GM18907 (cell line): Measurements from ENCODE around the gene PCDHA11.
"Not testable (repeated sequence)": the region's sequence is repeated elsewhere in the genome, so short reads cannot be mapped to it uniquely, and the experiment has no call there.

Experiments
- ATAC-seq: cut with Tn5 transposase; IDR thresholded peaks from one replicate; pipeline ENCODE4 v1.9.1; 2021; ENCODE audit warnings: mild to moderate bottlenecking, moderate library complexity; ENCODE audit not compliant: unreplicated experiment

The PCDHA11 gene, protein sequence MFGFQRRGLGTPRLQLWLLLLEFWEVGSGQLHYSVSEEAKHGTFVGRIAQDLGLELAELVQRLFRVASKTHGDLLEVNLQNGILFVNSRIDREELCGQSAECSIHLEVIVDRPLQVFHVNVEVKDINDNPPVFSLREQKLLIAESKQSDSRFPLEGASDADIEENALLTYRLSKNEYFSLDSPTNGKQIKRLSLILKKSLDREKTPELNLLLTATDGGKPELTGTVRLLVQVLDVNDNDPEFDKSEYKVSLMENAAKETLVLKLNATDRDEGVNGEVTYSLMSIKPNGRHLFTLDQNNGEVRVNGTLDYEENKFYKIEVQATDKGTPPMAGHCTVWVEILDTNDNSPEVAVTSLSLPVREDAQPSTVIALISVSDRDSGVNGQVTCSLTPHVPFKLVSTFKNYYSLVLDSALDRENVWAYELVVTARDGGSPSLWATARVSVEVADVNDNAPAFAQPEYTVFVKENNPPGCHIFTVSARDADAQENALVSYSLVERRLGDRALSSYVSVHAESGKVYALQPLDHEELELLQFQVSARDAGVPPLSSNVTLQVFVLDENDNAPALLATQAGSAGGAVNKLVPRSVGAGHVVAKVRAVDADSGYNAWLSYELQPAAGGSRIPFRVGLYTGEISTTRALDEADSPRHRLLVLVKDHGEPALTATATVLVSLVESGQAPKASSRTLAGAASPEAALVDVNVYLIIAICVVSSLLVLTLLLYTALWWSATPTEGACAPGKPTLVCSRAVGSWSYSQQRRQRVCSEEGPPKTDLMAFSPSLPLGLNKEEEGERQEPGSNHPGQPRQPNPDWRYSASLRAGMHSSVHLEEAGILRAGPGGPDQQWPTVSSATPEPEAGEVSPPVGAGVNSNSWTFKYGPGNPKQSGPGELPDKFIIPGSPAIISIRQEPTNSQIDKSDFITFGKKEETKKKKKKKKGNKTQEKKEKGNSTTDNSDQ

DNA sequence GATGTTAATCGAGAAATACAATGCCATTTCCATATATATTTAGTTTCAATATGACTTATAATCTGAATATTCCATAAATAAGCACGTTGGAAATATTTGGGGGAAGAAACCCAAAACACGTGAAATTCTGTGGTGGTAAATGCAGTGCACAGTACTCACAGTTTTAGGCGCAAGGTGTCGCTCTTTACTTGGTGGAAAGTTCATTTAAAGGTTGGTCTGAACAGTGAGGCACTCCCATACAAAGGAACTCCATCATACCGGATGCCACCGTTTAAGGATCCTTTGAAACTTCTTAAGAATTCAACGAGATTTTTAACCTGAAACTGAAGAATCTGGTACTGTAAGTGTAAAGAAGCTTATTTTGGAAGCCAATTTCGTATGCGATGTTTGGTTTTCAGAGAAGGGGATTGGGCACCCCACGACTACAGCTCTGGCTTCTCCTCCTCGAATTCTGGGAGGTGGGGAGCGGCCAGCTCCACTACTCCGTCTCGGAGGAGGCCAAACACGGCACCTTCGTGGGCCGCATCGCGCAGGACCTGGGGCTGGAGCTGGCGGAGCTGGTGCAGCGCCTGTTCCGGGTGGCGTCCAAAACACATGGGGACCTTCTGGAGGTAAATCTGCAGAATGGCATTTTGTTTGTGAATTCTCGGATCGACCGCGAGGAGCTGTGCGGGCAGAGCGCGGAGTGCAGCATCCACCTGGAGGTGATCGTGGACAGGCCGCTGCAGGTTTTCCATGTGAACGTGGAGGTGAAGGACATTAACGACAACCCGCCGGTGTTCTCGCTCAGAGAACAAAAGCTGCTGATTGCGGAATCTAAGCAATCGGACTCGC is at the start of gene PCDHA11:
PCDHA11 (plus strand) TSS at position 237 of the 834 bp plus-strand sequence; CDS start at position 384, 147 bp downstream.
- no peak for ATAC-seq

DNA sequence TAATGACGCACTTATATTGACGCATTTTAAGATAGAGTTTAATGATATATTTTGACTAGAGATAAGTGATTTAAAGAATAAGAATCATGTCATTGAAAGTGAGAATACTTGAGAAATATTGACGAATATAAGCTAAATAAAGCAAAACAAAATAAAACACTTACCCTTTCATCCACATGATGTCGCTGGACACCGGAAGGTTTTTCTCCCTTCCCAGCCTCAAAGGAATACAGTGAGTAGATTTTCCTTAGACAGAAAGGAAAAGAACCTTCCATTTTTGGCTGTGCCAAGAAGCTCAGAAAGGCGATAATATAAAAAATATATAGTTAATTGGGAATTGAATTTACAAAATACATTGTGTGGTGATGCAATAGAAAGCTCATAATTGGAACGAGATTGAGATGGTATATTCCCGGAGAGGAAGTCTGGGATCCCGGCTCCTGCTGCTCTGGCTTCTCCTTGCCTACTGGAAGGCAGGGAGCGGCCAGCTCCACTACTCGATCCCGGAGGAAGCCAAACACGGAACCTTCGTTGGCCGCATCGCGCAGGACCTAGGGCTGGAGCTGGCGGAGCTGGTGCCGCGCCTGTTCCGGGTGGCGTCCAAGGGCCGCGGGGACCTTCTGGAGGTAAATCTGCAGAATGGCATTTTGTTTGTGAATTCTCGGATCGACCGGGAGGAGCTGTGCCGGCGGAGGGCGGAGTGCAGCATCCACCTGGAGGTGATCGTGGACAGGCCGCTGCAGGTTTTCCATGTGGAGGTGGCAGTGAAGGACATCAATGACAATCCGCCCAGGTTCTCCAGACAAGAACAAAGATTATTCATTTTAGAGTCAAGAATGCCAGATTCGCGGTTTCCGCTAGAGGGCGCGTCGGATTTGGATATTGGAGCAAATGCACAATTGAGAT is 47.1 kb upstream of the PCDHA11 start, which contains the start of gene PCDHA5:
PCDHA5 (plus strand) TSS at position 239 of the 906 bp plus-strand sequence.
- no peak for ATAC-seq

DNA sequence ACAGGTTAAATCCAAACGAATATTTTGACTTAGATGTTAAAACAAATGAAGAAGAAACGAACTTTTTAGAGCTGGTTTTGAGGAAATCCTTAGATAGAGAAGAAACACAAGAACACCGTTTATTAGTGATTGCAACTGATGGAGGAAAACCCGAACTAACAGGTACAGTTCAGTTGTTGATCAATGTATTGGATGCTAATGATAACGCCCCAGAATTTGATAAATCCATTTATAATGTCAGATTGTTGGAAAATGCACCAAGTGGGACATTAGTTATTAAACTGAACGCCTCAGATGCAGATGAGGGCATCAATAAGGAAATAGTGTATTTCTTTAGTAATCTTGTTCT is 46.5 kb upstream of the PCDHA11 start:
- no peak for ATAC-seq

DNA sequence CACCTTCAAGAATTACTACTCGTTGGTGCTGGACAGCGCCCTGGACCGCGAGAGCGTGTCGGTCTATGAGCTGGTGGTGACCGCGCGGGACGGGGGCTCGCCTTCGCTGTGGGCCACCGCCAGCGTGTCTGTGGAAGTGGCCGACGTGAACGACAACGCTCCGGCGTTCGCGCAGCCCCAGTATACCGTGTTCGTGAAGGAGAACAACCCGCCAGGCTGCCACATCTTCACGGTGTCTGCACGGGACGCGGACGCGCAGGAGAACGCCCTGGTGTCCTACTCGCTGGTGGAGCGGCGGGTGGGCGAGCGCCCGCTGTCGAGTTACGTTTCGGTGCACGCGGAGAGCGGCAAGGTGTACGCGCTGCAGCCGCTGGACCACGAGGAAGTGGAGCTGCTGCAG is 45.8 kb upstream of the PCDHA11 start:
- not testable (repeated sequence) for ATAC-seq

DNA sequence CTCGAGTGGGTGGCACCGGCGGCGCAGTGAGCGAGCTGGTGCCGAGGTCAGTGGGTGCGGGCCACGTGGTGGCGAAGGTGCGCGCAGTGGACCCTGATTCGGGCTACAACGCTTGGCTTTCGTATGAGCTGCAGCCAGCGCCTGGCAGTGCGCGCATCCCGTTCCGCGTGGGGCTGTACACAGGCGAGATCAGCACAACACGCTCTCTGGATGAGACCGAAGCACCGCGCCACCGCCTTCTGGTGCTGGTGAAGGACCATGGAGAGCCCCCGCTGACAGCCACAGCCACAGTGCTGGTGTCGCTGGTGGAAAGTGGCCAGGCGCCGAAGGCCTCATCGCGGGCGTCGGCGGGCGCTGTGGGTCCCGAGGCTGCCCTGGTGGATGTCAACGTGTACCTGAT is 45.3 kb upstream of the PCDHA11 start:
- ATAC-seq = no peak

DNA sequence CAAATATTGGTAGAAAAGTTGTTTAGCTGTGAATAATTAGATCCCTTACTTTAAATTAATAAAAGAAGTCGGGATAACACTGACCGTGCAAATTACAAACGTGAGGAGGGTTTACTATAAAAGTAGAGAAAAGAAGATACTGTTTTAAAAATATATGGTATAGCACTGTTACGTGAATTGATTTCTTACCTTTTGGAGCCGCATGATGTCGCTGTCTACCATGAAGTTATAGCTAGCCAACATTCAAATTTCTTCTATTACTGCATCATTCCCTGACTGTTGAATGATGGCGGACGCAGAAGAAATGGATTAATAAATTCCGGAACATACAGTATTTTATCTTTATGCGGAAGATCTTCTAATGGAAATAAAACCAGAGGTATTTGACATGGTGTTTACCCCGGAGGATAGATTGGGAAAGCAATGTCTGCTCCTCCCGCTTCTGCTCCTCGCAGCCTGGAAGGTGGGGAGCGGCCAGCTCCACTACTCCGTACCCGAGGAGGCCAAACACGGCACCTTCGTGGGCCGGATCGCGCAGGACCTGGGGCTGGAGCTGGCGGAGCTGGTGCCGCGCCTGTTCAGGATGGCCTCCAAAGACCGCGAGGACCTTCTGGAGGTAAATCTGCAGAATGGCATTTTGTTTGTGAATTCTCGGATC is 40.9 kb upstream of the PCDHA11 start, which contains the start of gene PCDHA6:
PCDHA6 (plus strand) TSS at position 257 of the 658 bp plus-strand sequence; CDS start at position 389, 132 bp downstream.
- ATAC-seq = no peak

DNA sequence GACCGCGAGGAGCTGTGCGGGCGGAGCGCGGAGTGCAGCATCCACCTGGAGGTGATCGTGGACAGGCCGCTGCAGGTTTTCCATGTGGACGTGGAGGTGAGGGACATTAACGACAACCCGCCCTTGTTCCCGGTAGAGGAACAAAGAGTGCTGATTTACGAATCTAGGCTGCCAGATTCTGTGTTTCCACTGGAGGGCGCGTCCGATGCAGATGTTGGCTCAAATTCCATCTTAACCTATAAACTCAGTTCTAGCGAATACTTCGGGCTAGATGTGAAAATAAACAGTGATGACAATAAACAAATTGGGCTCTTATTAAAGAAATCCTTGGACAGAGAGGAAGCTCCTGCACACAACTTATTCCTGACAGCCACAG is 40.4 kb upstream of the PCDHA11 start:
- ATAC-seq = no peak

DNA sequence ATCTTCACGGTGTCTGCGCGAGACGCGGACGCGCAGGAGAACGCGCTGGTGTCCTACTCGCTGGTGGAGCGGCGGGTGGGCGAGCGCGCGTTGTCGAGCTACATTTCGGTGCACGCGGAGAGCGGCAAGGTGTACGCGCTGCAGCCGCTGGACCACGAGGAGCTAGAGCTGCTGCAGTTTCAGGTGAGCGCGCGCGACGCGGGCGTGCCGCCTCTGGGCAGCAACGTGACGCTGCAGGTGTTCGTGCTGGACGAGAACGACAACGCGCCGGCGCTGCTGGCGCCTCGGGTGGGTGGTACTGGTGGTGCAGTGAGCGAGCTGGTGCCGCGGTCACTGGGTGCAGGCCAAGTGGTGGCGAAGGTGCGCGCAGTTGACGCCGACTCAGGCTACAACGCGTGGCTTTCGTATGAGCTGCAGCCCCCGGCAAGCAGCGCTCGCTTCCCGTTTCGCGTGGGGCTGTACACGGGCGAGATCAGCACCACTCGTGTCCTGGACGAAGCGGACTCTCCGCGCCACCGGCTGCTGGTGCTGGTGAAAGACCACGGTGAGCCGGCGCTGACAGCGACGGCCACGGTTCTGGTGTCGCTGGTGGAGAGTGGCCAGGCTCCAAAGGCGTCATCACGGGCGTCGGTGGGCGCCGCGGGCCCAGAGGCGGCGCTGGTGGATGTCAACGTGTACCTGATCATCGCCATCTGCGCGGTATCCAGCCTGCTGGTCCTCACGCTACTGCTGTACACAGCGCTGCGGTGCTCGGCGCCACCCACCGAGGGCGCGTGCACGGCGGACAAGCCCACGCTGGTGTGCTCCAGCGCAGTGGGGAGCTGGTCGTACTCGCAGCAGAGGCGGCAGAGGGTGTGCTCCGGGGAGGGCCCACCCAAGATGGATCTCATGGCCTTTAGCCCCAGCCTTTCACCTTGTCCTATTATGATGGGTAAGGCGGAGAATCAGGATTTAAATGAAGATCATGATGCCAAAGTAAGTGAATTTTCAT is 39.0 kb upstream of the PCDHA11 start:
- not testable (repeated sequence) for ATAC-seq

DNA sequence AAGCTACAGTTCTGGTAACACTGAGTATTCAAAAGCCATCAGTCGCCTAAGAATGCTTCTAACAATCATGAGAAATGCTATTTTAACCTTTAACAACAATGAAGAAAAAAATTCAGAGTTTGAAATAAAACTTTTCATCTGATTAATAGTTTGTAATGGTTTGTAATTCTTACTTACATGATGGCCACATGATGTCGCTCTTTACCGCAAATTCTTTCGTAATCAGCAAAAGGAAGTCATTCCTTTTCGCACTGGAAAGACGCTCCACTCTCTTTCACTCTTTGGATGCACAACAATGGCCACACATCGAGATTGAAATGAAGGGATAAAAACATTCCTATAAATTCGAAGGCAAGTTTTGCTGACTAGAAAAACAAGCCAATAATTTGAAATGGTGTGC is 34.8 kb upstream of the PCDHA11 start, which contains the start of gene PCDHA7:
PCDHA7 (plus strand) TSS at position 277 of the 400 bp plus-strand sequence; CDS start at position 392, 115 bp downstream.
- no peak for ATAC-seq

DNA sequence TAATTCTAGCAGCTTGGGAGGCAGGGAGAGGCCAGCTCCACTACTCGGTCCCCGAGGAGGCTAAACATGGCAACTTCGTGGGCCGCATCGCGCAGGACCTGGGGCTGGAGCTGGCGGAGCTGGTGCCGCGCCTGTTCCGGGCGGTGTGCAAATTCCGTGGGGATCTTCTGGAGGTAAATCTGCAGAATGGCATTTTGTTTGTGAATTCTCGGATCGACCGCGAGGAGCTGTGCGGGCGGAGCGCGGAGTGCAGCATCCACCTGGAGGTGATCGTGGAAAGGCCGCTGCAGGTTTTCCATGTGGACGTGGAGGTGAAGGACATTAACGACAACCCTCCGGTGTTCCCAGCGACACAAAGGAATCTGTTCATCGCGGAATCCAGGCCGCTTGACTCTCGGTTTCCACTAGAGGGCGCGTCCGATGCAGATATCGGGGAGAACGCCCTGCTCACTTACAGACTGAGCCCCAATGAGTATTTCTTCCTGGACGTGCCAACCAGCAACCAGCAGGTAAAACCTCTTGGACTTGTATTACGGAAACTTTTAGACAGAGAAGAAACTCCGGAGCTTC is 34.2 kb upstream of the PCDHA11 start:
- ATAC-seq = not testable (repeated sequence)

DNA sequence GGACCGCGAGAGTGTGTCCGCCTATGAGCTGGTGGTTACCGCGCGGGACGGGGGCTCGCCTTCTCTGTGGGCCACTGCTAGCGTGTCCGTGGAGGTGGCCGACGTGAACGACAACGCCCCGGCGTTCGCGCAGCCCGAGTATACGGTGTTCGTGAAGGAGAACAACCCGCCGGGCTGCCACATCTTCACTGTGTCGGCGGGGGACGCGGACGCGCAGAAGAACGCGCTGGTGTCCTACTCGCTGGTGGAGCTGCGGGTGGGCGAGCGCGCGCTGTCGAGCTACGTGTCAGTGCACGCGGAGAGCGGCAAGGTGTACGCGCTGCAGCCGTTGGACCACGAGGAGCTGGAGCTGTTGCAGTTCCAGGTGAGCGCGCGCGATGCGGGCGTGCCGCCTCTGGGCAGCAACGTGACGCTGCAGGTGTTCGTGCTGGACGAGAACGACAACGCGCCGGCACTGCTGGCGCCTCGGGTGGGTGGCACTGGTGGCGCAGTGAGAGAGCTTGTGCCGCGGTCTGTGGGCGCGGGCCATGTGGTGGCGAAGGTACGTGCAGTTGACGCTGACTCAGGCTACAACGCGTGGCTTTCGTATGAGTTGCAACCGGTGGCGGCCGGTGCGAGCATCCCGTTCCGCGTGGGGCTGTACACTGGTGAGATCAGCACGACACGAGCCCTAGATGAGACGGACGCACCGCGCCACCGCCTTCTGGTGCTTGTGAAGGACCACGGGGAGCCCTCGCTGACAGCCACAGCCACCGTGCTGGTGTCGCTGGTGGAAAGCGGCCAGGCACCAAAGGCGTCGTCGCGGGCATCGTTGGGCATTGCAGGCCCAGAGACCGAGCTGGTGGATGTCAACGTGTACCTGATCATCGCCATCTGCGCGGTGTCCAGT is 32.9 kb upstream of the PCDHA11 start:
- ATAC-seq = no peak

DNA sequence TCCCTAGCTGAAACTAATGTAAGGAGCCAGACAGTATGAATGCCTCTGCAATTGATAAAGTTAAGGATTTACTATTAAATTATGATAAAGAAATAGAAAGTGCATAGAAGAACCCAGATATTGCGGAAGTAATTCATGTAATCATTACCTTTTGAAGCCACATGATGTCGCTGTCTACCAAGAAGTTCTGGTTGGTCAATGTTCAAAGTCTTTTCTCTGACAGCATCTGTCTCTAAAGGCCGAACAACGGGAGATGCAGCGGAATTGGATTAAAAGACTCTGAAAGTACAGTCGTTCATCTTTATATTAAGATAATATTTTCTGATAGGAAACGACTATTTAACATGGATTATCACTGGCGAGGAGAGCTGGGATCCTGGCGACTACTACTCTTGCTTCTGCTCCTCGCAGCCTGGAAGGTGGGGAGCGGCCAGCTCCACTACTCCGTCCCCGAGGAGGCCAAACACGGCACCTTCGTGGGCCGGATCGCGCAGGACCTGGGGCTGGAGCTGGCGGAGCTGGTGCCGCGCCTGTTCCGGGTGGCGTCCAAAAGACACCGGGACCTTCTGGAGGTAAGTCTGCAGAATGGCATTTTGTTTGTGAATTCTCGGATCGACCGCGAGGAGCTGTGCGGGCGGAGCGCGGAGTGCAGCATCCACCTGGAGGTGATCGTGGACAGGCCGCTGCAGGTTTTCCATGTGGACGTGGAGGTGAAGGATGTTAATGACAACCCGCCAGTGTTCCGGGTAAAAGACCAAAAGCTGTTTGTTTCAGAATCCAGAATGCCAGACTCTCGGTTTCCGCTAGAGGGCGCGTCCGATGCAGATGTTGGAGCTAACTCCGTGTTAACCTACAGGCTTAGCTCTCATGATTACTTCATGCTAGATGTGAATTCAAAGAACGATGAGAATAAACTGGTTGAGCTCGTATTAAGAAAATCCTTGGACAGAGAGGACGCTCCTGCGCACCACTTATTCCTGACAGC is 27.5 kb upstream of the PCDHA11 start, which contains the start of gene PCDHA8:
PCDHA8 (plus strand) TSS at position 210 of the 985 bp plus-strand sequence; CDS start at position 345, 135 bp downstream.
- ATAC-seq = no peak

DNA sequence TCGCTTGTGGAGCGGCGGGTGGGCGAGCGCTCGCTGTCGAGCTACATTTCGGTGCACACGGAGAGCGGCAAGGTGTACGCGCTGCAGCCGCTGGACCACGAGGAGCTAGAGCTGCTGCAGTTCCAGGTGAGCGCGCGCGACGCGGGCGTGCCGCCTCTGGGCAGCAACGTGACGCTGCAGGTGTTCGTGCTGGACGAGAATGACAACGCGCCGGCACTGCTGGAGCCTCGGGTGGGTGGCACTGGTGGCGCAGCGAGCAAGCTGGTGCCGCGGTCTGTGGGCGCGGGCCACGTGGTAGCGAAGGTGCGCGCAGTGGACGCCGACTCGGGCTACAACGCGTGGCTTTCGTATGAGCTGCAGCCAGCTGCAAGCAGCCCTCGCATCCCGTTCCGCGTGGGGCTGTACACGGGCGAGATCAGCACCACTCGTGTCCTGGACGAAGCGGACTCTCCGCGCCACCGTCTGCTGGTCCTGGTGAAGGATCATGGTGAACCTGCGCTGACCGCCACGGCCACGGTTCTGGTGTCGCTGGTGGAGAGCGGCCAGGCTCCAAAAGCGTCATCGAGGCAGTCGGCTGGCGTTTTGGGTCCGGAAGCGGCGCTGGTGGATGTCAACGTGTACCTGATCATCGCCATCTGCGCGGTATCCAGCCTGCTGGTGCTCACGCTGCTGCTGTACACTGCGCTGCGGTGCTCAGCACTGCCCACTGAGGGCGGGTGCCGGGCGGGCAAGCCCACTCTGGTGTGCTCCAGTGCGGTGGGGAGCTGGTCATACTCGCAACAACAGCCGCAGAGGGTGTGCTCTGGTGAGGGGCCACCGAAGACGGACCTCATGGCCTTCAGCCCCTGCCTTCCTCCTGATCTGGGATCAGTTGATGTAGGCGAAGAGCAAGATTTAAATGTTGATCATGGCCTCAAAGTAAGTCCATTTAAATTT is 25.7 kb upstream of the PCDHA11 start:
- ATAC-seq = no peak
